Right lobe of liver (tissue), 4 donors: Measurements from ENCODE around the gene IRF8.

Experiments
- CTCF ChIP-seq, 4 donors: fragments of 200-600 bp in 3 of 4; fragments of 450-650 bp in 1 of 4; IDR thresholded peaks; one replicate each; pipeline versions ENCODE4 v1.5.1 to v1.8.0; 2016 to 2022; ENCODE audit warnings: antibody characterized with exemption in 4 of 4, mild to moderate bottlenecking in 2 of 4
- POLR2A ChIP-seq: fragments of 450-650 bp; IDR thresholded peaks from one replicate; pipeline ENCODE4 v1.6.1; 2017; ENCODE audit warnings: antibody characterized with exemption, mild to moderate bottlenecking
- donor health status: DM: no; HTN: no; CAD: no.
- donor health status: DM: no; HTN: no; CAD: no.
- donor health status: DM: no; HTN: yes; CAD: no.

DNA sequence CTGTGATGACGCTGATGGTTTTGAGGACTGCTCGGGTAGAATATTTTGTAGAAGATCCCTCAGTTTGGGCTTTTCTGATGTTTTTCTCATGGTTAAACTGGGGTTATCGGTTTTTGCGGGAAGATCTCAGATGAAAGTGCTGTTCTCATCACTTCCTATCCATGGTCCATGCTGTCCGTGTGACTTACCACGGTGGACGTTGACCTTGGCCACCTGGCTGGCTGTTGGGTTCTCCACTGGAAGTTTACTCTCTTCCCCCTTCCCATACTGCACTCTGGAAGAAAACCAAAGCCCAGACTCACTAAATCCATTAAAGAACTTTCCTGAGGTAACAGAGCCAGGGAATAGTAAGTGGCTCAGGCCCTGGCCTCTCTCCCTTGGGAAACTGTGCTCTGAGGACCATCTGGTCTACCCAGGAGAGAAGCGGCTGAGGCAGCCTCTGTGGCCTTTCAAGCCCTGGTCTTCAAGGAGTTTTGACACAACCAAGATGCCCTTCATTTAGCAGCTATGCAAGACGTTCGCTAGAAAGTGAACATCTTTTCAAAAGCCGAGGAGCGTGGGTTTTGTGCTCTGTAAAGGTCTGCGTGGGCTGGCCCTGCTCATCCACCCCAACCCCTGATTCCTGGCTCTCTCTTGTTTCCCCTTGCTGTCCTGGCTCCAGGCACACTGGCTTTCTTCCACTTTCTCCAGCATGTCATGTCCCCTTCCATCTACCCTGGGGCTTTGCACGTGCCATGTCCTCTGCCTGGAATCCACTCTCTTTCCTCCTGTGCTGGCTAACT, 43.1 kb downstream of the IRF8 start:
- TF ChIP-seq CTCF (IDR thresholded peaks at IDR 0.05) (no peak), POLR2A (no peak)
